HG03097 (cell line): Measurements from ENCODE around the gene LTO1.

Experiments used
- ATAC-seq: cut with Tn5 transposase; IDR thresholded peaks from one replicate; pipeline ENCODE4 v1.9.1; 2021; ENCODE audit not compliant: unreplicated experiment, low FRiP score

The LTO1 gene, protein sequence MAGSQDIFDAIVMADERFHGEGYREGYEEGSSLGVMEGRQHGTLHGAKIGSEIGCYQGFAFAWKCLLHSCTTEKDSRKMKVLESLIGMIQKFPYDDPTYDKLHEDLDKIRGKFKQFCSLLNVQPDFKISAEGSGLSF

DNA sequence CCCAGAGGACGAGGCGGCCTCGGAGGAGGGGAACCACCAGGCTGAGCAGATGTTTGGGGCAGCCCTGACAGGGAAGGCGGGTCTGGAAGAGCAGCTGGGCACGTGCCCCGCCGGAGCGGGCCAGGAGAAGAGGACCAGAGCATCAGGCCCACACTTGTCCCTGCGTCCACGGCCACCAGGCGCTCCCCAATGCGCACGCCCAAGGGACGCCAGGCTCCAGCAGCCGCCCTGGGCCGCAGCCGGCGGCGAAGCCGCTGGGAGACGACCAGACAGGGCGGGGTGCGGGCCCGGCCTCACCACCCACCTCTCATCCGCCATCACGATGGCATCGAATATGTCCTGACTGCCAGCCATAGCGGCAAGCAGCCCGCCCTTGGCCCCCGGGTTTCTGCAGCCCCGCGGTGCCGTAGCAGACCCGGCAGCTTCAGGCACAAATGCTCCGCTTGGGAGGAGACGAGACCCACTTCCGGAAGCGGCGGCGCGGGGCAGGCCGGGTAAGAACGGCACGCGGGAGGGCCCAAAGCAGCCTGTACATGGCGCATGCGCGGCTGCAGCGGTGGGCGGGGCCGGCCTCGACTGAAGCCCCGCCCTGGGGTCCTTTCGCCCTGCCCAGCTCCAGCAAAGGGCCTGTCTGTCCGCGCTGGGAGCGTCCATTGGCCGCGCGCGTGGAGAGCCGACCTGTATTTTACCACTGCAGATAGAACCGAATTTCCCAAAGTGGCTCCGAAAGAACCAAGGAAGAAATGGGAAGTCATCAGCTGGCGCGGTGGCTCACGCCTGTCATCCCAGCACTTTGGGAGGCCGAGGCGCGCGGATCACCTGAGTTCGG, at the start of gene LTO1:
Gene LTO1, minus strand, starts transcription at position 468 of the 829 bp plus-strand sequence. Its CDS starts 114 bp downstream, at position 354.
- ATAC-seq = peak; percentile 84

DNA sequence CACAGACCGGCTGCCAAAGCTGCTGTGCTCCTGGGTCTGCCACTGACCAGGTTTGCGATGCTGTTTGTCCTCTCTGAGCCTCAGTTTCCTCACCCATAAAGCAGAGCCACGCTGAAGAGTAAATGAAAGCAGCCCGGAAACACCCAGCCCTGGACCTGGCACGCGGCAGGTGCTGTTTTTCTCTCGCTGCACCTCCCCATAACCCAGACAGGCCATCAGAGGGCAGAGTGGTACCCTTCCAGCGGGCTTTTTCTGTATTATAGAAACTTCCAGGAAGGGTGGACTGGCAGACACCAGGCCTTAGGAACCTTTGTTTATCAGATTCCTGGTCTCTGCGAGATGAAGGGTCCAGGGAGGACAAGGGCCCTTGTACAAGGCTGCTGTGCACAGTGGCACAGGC, 46.6 kb upstream of the LTO1 start:
- ATAC-seq = no peak

DNA sequence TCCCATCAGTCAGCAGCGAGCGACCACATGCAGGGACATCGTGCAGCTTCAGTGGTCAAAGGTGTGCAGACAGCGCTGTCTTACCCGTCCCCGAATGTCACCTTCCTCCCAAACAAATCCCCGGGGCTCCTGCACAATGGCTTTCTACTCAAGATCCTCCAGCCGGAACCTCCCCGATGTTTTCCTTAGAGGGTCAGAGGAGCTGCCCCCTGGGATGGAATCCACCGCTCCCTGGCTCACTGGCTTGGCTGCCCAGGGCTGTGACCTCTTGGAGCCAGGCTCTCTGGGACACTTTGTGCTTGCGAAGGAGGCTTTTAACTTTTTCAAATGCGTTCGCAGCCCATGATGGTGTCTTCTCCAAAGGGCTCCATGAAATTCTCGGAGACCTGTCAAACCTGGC, 46.0 kb upstream of the LTO1 start:
- no peak for ATAC-seq

DNA sequence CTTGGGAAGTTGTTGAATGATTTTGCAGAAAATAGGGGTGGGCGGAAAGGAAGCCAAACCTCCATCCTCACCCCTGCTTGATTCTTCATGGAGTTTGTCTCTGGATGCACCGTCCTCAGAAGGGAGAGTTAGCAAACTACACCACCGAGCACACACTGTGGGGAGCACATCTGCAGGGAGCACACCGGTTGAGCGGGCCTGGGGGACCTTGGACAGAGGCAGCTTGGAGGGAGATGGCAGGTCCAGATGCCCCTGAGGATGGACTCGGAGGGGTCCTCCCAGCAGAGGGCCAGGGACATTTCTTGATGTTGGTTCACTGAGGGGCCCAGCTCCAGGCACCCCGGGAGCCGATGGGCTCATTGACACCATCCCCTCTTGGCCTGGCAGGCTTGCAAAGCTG, 43.8 kb upstream of the LTO1 start:
- no peak for ATAC-seq

DNA sequence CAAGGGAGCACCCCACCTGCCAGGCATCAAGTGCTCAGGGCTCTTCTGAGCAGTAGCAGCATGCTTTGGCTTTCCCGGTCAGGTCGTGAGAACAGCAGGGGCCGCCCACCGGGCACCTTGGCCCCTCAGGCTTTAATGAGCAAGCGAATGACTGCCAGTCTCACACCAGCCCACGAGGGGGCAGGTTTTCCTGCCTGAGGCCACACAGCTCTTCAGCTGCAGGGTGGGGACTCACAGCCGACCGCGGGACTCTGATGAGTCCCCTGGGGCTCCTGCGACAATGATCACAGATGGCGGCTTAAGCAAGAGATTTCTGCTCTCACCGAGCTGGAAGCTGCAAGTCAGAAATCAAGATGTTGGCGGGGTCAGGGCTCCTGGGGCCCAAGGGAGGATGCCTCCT, 43.0 kb upstream of the LTO1 start:
- no peak for ATAC-seq

DNA sequence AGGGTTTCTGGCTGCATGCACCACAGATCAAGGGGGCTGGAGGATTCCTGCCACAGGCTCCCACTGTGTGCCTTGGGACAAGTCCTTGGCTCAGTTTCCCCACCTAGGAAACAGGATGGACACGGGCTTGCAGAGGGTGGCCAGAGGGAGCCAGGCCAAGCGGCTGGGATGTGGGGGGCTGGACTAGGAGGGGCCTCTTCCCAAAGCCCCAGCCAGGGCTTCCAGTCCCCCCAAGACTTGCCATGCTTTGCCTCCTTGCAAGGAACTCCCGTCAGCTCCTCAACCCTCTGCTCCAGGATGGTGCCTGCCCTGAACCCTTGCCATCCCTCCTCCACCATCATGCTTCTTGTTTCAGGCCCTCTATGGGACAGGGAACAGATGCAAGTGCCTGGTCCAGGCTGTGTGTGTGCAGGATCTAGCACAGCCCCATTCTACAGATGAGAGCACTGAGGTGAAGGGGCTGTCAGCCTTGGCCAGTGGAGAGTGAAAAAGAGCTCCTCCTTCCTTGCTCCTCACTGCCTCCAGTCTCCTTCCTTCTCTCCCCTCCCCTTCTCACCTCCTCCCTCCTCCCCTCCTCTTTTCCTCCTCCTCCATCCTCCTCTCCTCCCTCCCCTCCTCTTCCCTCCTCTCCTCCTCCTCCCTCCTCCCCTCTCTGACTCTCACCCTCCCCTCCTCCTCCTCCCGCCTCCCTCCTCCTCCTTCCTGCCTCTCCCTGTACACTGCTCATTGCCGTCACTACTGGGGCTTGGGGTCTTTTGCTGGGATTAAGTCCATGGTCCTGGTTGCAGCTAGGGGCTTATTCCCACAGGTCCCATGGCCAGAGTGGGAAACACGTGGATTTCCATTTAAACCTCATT, 42.0 kb upstream of the LTO1 start:
- ATAC-seq = no peak

DNA sequence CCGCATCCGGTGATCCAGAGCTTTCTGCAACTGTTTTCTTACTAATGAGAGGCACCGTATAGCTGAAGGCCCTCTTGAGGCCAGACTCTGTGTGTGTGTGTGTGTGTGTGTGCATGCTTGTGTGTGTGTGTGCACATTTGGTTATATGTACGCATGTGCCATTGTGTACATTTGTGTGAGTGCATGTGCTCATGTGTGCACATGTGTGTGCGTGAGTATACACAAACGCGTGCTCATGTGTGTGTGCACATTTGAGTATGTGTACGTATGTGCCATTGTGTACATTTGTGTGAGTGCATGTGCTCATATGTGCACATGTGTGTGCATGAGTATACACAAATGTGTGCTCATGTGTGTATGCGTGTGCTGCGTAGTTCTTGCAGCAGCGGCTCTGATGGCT, 40.9 kb upstream of the LTO1 start:
- no peak for ATAC-seq

DNA sequence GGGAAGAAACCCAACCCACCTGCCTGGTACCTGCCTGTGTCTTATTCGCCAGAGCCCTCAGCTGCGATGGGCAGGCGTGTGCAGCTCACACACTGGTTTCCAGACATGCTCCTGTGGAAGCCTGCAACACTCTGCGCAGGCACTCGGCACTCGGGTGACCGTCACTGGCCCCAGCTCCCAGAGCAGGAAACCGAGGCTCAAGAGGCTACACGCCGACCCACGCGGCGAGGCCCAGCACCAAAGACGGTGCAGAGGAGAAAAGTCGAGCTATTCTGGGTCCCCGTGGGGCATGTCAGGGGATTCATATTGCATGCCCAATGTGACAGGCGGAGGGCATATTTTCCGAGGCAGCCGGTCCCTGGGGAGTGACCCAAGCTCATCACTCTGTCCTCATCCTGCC, 40.3 kb upstream of the LTO1 start:
- no peak for ATAC-seq

DNA sequence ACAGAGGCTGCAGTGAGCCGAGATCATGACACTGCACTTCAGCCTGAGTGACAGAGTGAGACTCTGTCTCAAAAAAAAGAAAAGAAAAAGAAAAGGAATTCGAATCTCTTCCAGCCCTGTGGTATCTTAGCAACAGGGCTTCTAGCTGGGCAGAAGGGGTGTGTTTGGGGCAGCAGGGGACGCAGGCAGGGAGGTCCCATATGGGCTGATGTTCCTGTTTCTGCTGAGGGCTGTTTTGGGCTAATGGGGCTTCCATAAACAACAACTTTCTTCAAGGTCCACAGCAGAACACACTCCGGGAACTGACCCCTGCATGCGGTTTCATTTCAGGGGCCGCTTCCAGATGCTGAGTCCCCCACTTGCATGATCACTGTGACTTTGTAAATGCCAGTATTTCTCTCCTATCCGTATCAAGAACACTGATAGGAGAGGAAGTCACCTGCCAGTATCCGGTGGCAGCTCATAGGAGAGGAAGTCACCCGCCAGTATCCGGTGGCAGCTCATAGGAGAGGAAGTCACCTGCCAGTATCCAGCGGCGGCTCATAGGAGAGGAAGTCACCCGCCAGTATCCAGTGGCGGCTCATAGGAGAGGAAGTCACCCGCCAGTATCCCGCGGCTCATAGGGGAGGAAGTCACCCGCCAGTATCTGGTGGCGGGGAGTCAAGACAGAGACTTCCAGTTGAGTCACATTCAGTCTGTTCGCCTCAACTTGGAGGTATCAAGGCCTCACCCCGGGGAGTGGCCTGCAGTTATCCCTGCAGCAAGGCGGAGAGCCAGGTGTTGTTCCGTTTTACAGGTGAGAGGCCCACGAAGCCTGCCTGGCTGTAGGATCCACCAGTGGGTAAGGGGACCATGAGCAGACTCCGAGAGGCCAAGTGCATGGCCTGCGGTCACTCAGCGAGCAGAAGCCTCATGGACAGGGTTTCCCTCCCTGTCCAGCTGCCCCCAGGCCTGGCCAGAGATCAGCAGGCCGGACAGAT, 37.0 kb upstream of the LTO1 start:
- ATAC-seq = no peak

DNA sequence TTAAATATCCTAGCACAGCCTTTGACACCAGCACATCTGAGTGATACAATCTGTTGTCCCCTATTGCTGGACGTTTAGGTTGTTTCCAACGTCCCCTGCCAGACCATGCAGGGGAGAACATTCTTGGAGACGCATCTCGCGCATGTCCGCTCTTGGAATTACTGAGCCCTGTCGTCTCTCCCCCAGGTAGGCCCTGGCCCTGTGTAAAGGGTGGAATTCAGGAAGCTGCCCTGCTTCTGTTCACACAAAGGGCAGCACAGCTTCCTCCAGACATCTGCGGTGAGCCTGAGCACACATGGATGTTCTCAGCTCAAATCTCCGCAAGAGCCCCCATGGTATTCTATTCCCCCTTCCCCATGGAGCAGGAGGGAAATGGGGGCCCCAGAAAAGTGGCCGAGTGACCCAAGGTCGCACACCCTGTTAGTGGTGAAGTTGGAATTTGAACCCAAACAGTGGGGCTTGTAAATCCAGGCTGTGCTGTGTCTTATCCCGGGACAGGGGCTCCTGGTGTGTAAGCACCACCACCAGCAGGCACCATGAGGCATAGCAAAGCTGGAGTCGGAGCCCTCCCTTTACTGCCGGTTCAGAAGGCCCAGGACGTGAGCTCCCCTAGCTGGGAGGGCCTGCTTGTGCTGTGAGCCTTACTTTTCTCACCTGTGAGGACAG, 33.7 kb upstream of the LTO1 start:
- ATAC-seq = no peak

DNA sequence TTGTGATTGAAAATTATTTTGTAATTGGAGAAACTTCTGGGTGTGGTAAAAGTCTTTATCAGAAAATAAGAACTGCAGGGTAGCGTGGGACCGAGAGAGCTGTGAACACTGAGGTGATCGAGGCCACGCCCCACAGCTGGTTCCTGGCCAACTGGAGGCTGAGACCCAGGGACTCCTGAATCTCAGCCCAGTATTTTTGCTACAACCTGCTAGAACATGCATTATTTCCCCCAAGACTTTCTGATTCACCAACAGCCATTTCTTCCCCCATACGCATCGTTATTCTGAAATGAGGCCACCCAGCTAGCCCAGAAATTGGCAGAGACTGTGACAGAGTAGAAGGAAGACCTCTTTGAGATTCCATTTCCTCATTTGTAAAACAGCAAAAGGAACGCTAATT, 32.0 kb upstream of the LTO1 start:
- no peak for ATAC-seq

DNA sequence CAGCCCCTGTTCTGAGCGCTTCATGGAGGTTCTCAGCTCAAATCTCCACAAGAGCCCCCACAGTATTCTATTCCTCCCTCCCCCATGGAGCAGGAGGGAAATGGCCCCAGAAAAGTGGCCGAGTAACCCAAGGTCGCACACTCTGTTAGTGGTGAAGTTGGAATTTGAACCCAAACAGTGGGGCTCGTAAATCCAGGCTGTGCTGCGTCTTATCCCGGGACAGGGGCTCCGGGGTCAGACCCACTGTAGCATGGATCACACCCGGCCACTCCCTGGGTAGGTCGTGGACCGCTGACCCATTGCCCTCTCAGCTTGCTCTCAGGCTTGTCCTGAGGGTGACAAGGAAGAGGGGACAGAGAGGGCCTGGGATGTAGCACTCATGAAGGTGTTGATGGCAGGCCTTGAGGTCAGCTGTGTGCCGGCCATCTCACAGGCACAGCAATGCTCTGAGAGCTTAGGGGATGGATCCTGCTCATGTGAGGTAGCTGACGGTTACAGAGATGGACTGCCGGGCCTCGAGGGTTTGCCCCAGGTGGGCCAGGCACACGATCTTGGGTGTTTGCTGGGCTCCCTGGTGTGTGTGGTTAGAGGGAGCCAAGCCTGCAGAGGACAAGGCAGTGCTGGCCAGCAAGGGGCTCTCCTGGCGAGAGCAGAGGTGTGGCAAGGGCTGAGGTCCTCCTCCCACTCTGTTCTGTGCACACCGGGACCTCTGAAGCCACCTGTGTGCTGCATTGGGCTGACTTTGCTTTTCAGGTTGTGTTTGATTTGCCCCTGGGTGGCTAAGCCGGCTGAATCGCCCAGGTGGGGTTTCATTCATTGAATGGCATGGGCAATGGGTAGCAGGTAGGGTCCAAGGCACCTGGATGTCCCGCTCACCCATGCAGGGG, 31.0 kb upstream of the LTO1 start:
- ATAC-seq = no peak

DNA sequence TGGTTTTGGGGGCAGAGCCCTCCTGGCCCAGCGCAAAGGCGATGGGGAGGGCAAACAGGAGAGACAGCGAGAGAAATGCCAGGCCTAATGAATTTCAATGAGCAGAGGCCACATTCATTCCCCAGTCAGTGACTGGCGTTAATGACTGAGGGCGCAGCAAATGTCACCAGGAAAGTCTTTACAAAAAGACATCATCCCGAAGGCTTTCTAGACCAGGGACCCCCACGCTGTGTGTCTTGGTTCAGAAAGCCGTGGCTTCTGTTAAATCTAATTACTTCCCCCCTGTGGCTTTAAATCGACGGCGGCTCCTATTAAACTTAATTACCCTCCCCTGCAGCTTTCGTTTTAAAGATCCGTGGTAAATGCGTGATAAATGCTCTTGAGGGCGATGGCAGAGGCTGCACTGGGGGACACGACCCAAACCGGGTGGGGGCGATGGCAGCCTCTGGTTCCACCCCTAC, 30.2 kb upstream of the LTO1 start:
- ATAC-seq = no peak

DNA sequence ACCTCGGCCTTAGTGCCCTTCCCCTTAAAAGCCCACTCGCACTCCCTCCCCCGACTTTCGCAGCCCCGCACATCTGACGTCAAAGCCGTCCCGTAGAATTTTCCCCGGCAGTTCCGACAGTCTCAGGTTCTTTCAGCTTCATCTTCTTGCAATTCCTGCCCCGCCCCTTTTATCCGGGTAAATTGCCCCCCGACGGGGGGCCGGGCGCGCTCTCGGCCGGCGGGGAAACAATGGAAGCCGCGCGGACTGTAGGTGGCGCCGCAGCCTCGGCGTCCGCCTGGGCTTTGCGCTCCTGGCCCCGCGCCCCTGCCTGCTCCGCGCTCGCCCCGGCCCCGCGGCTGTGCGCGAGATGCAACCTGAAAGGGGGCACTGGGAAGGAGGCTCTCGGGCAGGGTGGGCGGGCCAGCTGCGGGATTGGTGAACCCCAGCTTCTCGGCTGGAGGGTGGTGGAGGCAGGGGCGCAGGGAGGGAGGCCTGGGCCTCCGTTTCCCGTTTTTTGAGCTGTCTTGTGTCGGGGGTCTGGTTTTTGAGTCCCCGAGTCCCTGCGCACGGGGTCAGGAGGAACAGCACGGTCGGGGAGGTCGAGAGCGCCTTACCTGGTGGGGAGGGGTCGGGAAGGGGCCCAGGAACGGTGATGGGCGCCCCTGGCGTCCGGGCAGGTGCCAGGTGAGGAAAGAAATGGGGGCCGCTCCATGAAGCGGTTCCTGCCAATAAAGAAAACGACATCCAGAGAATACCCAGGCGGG, 29.5 kb upstream of the LTO1 start:
- no peak for ATAC-seq

DNA sequence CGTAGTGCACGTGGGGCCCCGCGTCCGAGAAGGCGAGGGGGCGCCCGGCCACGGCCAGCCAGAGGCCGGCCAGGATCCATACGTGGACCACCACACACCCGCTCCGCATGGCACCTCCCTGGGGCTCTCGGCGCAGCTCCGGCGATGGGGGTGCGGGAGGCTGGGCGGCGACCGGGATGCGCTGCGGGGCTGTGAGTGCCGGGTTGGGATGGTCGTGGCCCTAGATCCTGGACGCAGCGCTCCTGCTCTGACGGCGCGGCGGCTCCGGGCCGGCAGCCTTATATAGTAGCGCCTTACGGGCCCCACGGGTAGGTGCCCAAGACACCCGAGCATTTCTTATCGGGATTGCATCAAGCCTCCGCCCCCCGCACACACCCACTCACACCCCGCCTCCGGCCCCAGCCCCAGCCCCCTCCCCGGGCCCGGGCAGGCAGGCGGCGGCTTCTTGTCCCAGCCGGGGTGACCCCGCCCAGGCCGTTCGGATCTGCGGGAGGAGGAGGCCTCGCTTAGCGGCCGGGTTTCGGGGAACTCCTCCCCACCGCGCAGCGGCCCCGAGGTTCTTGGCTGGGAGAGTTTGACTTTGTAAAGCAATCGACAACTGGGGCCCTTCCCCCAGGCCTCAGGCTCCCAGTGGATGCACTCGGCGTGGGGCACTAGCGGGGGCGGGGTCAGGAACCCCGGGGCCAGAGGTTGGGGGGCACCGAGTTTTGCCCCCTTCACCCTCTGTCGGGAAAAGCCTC, 28.8 kb upstream of the LTO1 start, which contains the start of gene FGF19:
Gene FGF19, minus strand, starts transcription at position 255 of the 740 bp plus-strand sequence. Its CDS starts 146 bp downstream, at position 109.
- no peak for ATAC-seq

DNA sequence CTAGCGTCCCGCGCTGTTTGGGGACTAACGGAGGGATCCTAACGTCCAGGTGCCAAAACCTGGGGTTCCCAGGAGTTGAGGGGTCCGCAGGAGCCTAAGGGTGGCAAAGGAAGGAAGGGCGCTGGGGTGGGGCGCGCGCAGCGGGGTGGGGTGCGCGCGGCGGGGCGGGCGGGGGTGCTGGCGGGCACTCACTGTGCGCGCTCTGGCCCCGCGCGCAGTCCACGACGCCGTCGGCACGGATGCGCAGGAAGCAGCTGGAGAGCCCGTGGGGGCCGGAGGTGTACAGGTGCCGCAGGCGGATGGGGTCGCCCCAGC, 28.3 kb upstream of the LTO1 start:
- ATAC-seq = no peak

DNA sequence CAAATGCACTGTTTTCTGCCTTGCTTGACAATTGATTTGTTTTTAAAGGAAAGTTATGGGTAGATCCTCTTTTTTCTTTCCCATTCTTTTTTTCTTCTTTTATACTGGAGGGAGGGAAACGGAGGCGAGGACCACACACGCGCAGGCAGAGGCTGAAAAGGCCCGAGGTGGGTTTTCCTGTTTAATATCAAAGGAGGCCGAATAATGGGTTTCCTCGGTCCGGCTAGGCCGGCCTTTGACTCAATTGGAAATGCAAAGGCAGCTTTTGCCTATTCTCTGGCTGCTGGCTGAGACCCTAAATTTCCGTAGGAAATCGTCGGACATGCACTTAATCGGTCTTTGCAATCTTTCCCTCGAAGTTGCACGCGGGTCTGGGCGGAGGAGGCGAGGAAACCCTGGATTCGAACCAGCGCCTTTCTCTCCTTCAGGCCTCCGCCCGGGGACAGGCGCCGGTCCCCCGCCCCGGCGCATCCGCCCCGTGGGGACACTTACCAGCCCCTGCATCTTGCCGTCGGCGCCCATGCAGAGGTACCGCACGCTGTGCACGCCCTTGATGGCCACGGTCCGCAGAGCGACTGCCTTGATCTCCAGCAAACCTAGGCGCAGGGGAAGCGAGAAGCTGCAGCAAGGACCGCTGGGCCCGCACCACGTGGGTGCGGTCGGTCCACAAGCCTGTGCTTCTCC, 27.8 kb upstream of the LTO1 start:
- ATAC-seq = no peak
